Erythroblast (primary cell): ENCODE data around the gene PRDM11.

ENCODE experiments used
- GATA1 ChIP-seq: IDR thresholded peaks from 2 replicates; pipeline ENCODE4 v1.6.1; 2011; ENCODE audit warnings: low read depth, mild to moderate bottlenecking, control low read depth, low read length, moderate library complexity
- POLR2A ChIP-seq: IDR thresholded peaks from 2 replicates; pipeline ENCODE4 v1.6.1; 2011; ENCODE audit warnings: mild to moderate bottlenecking, low read length

- no peak for TF ChIP-seq POLR2A
- TF ChIP-seq GATA1 = no peak
Observed at GRCh38 chr11:45265969-45266675, 119.7 kb downstream of the PRDM11 start.
